Measurements from ENCODE around the gene ZNF576.
A peak's percentile ranks its signal among the peaks of the same experiment; 100 is the strongest.
"Not testable (repeated sequence)": the region's sequence is repeated elsewhere in the genome, so short reads cannot be mapped to it uniquely, and the experiment has no call there.

Gene ZNF576, protein sequence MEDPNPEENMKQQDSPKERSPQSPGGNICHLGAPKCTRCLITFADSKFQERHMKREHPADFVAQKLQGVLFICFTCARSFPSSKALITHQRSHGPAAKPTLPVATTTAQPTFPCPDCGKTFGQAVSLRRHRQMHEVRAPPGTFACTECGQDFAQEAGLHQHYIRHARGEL

DNA sequence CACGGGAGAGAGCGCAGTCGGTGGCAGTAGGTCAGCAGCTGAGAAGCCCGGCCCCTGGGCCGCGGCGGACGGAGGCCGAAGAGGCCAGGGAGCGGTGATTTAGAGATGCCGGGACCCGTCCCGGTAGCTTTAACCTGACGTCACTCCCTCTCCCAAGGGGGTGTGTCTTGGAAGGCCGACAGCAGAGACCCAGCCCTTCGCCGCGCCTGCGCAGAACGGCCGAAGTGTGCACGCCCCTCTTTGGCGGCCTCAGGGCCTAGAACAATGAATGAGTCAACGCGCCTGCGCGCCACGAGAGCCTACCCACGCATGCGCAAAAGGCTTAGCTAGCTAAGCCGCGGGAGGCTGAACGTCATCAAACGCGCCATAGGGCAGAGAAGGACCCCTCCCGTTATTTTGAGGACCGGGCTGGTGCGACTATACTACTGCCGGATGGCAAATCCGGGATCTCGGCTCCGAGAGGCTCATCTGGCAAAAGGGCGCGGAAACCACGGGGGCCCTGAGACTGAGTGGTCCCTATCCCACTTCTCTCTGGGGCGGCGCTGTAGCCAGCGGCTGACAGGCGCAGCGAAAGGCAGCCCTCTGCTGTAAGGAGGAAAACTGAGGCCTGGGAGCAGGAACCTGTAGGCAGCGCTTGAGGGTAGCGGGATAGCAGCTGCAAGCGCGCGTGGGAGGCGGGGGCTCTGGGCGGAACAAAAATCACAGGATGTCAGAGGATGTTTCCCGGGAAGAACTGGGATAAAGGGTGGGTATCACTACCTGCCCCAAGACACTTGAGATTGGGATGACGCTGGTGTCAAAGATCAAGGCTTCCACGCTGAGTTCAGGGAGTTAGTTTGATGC lies at the start of gene ZNF576, which contains the start of gene IRGQ:
ZNF576 (plus strand) TSS at position 597 of the 843 bp plus-strand sequence. CDS start 514 bp downstream, outside the sequence.
IRGQ (minus strand) TSS at position 136 of the 843 bp plus-strand sequence. CDS start 796 bp downstream, outside the sequence.
- peak; percentile 99 for DNase-seq

DNA sequence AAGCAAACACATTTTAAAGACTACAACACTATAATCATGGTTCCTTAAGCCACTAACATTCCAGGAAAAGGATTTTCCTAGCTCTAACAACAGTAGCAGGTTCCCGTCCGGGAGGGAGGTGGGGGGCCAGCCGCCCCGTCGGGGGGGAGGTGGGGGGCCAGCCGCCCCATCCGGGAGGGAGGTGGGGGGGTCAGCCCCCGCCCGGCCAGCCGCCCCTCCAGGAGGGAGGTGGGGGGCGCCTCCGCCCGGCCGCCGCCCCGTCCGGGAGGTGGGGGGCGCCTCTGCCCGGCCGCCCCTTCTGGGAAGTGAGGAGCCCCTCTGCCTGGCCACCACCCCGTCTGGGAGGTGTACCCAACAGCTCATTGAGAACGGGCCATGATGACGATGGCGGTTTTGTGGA lies 48.5 kb upstream of the ZNF576 start:
- not testable (repeated sequence) for DNase-seq

DNA sequence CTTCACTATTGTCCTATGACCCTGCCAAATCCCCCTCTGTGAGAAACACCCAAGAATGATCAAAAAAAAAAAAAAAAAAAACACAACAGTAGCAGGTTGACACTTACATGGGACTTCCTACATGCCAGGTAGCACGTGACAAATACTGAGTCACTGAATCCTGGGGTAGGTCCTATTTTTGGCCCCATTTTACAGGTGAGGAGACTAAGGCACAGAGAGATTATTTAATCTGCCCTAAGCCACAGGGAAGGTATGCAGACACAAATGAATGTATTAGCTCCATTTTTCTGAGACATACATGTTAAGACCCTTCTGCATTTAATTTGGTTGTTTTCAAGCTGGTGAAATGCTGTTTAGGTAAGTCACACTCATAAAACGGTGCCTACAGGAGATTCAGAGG lies 47.7 kb upstream of the ZNF576 start:
- no peak for DNase-seq

DNA sequence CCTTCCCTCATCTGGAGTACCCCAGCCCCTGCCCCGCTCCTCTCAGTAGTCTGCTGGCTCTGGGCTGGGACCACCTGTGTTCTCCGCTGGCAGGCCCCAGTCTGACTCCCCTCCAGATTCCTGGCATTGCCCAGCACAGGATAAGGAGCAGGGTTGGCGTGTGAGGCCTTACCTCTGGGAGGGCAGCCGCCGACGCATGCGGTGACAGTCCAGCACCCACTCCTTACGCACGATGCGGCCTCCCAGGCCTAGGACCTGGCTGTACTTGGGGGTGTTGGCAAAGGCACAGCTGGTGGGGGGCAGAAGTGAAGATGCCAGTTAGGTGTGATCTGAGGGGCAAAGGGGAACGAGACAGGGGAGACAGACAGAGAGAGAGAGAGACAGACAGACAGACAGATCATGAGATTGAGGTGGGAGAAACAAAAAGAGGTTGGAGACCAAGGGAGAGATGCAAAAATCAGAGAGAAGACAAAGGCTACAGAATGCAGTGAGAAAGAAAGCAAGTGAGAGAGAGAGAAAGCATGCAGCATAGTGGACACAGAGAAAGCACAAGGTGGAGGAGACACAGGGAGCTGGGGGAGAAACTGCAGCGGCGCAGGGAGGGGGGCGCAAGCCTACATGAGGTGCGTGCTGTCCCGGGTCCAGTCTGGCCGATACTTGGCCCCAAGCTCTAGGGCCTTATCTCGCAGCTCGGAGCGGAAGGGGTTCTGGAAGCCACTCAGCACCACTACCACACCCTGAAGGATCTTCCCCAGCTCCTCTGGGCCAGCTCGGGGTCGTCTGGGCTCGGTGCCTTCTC lies 44.8 kb upstream of the ZNF576 start:
- no peak for DNase-seq

DNA sequence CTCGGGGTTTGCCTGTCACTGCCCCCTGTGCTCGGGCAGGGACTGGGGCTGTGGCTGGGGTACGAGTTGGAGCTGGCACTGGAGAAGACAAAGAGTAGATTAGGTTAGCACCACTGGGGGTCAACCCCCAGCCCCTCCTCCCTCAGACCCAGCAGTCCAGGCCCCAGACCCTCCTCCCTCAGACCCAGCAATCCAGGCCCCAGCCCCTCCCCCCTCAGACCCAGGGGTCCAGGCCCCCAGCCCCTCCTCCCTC lies 44.3 kb upstream of the ZNF576 start:
- DNase-seq, result no peak

DNA sequence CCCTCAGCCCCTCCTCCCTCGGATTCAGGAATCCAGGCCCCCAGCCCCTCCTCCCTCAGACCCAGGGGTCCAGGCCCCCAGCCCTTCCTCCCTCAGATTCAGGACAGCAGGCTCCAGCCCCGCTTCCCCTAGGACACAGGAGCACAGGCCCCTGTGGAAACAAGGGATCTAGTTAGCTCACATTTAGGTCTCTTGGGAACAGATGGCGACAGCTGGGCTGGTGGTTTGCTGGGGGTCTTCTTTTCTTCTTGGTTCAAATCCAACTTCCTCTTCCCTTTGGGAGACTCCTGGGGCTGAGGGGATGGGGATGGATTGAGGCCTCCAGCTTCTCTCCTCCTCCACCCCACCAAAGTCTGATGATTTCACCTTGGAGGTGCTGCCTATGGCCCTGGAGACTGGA lies 43.8 kb upstream of the ZNF576 start:
- DNase-seq, result no peak

DNA sequence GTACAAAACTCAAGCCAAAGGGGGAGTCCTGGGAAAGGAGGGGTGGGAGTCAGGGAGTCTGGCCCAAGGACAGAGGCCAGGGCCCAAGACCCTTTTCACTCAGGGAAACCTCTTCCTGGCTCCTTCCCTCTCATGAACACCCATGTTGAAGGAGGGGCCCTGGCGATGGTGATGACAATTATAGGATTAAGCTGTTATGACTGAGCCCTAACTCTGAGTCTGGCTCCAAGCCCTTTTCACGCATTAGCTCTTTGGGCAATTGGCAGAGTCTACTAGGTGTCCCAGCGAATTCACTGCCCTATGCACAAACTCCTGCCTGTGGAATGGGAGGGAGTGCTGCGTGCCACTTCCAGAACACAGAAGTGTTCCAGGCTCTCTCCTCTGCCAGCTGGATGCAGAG lies 42.7 kb upstream of the ZNF576 start:
- DNase-seq, result no peak

DNA sequence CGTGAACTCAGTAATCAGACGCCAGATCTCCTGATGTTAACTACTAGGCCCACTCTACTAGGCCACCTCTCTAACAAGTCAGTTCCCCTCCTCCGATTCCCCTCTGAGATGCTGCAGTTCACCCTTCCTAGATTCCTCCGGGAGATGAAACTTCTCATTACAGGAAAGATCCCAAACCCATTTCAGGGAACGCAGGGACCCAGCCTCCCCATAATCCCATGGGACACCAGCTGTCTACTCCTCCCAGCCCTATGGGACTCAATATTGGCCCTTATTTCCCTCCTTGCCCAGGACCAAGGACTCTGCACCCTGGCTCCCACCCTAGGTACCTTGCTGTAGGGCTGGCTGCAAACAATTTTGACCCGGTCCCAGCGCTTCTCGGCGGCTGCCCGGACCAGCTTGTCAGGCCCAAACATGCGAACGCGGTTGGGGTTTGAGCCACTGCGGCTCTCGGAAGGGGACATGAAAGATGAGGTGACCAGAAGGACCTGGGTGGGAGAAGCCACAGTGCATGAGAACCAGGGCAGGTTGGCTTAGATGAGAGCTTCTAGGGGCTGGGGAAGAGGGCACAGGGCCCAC lies 42.0 kb upstream of the ZNF576 start:
- DNase-seq, result no peak

DNA sequence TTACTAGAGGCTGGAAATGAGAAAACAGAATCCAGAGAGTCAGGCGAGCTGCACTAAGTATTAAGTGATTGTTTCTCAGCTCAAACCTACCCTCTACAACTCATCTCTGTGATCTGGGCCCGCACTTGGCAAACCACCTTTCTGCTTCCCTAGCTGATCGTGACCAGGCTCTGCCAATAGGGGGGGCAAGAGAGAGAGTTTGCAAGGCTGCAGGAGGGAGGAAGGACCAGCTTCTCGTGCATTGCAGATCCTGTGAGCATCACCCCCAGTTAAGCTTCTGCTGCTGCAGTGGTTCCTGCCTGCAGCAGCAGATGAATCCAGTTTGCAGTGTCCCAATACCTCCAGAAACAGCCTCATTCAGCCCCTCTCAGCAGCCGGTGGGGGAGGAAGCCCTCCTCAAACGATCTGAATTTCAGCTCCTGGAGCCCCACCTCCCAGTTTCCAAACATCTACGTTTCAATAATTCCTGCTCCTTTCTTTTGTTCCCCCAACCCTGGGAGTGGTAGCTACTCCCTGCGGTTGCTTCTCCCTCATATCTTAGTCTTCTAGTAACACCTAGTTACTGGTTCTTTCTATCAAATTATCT lies 41.1 kb upstream of the ZNF576 start:
- peak; percentile 74 for DNase-seq

DNA sequence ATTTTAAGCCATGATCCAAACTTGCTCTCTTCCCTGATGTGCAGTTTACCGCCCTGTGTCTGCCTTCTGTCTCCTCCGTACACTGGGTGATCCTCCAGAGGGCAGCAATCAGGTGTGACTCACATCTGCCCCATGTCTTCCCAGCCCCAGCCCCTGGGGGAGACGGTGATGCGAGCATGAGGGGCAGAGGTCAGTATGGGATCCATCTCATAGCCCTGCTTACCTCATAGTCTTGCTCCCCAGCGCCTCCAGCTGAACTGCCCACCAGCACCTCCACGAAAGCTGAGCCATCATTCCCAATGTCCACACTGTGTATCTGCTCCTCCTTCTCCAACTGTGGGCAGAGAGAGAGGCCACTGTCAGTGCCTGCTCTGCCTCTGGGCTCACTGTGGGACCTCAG lies 35.7 kb upstream of the ZNF576 start:
- DNase-seq, result no peak

DNA sequence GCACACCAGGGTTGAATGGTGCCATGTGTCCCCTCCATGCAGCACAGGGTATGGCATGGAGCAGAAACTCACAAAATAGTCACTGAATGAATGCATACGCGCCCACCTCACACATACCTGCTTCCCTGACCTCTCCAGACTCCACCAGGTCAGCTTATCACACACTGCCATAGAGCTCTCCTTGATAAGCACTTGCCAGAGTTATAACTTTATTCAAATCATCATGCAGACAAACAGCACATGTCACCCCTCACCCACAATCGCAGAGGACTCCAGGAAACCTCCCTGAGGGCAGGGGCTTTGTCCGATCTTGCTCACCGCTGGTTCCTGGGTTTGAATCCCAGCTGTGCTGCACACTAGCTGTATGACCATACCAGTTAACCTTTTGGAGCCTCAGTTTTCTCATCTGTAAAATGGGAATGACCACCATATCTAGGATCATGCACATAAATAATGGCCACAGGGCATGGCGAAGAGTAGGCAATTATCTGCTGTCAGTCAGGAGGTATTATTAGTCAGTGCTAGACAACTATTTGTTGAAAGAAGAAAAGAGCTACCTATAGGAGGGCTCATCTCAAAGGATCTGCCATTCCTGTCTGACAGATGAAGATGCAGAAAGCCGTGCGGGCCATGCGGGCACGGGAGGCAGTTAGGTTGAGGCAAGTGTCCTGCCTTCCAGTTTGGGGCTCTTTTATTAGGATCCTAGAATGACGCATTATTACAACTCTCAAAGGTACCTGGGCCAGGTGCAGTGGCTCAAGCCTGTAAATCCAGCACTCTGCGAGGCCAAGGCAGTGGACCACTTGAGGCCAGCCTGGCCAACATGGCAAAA lies 35.0 kb upstream of the ZNF576 start:
- DNase-seq, result no peak

DNA sequence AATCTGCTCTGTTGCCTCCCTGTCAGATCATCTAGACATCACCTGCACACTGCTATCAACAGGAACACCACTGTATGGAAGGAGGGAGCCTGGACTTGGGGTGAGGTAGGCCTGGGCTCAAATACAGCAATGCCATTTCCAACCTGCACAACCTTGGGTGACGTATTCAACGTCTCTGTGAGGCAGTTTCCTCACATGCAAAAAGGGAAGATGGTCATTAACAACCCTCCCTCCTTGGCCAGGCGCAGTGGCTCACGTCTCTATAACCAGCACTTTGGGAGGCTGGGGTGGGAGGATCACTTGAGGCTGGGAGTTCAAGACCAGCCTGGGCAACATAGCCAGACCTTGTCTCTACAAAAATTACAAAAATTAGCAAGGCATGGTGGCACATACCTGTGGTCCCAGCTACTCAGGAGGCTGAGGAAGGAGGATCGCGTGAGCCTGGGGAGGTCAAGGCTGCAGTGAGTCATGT lies 34.1 kb upstream of the ZNF576 start:
- DNase-seq, result no peak

DNA sequence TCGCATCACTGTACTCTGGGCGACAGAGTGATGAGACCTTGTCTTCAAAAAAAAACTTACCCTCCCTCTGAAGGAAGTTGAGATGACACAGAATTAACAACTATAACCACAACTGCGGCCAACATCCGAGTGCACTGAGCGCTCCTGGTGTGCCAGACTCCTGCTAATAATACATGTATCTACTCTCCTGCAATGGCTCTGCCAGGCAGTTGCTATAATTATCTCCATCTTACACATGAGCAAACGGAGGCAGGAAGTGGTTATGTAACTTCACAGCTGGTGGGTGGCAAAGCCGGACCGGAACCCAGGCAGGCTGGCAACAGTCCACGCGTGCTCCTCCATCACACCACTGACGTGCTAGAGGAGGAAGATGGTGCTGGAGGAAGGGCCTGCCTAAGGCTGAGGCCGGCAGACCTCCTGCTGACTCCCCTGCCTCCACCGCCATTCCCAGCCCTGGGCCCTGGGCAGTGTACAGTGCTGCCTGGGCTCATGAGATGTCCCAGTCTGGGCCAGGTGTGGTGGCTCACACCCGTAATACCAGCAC lies 33.6 kb upstream of the ZNF576 start:
- DNase-seq, result peak; percentile 66

DNA sequence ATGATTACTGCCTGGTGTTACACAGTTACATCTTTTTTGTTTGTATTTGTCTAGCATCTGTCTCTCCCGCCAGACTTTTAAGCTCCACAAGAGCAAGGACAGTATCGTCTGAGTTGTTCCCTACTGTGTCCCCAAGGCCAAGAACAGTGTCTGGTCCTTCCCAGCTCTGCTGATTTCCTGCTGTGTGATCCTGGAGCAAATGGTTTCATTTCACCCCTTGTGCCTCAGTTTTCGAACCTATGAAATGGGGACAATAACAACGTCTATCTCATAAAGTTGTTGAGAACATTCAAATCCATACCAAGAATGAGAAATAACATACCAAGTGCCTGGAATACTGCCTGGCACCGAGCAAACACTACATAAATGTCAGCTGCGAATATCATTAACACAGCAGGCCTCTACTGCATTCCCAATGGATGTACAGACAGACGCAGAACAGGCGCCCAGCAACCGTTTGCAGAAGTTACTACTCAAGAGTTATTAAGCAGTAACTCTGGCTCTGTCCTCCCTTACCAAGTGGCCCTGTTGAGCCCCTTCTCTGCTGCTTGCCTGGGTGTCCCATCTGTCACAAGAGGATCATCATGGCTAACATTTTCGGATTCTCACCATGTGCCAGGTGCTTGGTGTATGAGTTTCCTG lies 32.5 kb upstream of the ZNF576 start:
- DNase-seq, result no peak

DNA sequence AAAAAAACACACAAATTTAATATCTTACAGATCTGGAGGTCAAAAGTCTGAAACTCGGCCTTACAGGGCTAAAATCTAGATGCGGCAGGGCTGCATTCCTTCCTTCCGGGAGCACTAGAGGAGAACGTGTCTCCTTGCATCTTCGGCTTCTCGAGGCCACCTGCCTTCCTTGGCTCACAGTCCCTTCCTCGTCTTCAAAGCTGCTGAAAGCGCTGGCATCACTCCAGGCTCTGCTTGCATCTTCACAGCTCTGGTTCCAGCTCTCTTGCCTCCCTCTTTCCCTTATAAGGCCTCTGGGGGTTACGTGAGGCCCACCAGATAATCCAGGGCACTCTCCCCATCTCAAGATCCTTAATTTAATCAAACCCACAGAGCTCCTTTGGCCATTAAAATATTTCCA lies 31.6 kb upstream of the ZNF576 start:
- no peak for DNase-seq

DNA sequence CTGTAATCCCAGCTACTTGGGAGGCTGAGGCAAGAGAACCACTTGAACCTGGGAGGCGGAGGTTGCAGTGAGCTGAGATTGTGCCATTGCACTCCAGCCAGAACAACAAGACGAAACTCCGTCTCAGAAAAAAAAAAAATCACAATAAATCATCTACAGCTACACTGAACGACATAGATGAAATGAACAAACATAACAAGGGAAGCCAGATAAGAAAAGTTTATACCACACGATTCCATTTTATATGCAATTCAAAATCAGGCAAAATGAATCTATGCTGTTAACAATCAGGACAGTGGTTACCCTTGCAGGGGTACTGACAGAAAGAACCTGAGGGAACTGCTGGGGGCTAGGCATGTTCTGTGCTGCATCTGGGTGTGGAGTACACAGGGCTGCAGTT lies 26.7 kb upstream of the ZNF576 start:
- DNase-seq, result no peak

DNA sequence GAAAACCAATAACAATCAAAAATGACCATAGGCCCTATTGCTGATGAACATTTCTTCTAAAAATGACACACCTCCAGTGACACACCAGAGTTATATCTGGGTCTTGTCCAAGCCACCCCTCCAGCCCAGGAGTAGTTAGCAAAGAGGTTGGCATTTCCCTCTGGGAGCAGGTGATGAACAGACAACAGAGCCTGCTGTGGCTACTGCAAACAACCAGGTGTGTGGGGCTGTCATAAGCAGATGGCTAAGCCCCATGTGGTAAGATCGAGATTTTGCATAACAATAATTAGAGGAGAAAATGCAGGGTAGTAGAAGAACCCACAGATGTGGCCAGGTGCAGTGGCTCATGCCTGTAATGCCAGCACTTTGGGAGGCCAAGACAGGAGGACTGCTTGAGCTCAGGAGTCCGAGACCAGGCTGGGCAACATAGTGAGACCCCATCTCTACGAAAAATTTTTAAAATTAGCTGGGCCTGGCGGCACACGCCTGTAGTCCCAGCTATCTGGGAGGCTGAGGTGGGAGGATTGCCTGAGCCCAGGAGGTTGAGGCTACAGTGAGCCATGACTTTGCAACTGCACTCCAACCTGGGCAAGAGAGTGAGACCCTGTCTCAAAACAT lies 26.1 kb upstream of the ZNF576 start:
- DNase-seq, result no peak

DNA sequence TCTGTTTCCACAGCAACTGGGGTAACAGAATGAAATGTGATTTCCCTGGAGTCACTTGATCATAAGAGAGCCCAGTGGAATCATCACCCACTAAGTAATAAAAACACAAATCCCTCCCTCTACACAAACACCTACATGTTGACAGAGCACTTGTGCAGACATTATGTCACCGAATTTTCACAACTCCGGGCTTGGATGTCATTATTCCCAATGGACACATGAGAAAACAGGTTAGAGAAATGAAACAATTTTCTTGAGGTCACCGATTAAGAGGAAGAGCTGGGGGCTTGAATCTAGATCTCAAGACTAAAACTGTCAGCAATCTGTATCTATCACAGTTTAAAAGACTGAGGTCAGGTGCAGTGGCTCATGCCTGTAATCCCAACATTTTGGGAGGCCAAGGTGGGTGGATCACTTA lies 24.2 kb upstream of the ZNF576 start:
- no peak for DNase-seq

DNA sequence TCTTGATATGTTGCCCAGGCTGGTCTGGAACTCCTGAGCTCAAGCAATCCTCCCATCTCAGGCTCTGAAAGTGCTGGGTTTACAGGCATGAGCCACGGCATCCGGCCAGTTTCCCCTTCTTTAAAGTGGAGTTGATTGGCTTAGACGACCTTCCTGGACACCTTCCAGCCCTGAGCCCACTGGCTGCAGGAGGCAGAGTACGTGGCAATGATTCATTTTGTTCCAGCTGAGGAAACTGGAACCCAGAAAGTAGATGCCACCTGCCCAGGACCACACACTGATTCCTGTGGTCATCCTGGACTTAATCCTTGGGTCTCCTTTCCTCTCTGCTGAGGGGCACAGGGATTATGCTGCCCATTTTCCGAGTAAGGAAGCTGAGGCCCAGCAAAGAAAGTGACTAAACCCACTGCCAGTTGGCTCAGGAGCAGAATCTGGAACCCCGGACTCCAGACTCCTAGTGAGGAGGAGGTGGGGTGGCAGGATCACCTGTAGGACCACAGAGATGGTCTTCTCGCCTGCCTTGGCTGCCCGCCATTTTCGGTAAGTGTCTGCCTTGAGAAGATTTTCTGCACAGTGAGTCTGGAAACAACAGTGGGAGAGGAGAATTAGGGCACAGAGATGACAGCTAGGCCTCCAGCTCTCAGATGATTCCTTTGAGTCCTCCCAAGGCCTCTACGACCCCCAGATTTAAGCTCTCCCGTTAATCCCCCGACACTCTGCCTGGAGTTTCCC lies 21.8 kb upstream of the ZNF576 start:
- DNase-seq, result no peak

All from stimulated activated naive CD4-positive, alpha-beta T cell treated with Interleukin-2 at 50 U/mL for 16 hours (primary cell).